ENCODE measurements around the gene UNC5A. TPM values are rescaled to one million over a fixed set of nuclear protein-coding genes. Genes with fewer than 3 reads are reported as not detected.
"Not testable (repeated sequence)": the region's sequence is repeated elsewhere in the genome, so short reads cannot be mapped to it uniquely, and the experiment has no call there.

Gene UNC5A
- total RNA-seq, 4 donors from 2014 or later = not detected

DNA sequence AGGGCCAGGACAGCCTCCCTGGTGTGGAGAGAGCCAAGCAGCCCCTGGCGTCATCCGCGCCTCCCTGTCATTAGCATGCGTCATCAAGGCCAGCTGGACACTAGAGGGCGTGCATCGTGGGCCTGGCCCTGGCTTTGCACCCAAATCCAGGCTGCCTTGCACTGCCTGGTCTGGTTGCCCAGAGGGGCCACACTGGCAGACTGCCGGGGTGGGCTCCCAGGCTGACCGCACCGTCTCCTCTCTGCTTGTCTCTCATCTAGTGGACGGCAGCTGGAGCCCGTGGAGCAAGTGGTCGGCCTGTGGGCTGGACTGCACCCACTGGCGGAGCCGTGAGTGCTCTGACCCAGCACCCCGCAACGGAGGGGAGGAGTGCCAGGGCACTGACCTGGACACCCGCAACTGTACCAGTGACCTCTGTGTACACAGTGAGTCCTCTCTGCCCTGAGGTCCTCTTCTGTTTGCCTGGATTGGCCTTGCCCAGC lies 59.8 kb downstream of the UNC5A start:
- no CpG with 5 or more reads among the region's 17 CpGs for WGBS
- H3K27ac ChIP-seq = no peak overlapping the region
- no peaks in the 10 kb centered on the region for H3K9me3 ChIP-seq
- H3K36me3 ChIP-seq = no peaks in the 10 kb centered on the region
- peaks cover 58% of the 10 kb centered on the region for H3K27me3 ChIP-seq
- no peak for DNase-seq (ENCODE audit: low spot score in 2 of 2)
- TF ChIP-seq, protein P1, sequence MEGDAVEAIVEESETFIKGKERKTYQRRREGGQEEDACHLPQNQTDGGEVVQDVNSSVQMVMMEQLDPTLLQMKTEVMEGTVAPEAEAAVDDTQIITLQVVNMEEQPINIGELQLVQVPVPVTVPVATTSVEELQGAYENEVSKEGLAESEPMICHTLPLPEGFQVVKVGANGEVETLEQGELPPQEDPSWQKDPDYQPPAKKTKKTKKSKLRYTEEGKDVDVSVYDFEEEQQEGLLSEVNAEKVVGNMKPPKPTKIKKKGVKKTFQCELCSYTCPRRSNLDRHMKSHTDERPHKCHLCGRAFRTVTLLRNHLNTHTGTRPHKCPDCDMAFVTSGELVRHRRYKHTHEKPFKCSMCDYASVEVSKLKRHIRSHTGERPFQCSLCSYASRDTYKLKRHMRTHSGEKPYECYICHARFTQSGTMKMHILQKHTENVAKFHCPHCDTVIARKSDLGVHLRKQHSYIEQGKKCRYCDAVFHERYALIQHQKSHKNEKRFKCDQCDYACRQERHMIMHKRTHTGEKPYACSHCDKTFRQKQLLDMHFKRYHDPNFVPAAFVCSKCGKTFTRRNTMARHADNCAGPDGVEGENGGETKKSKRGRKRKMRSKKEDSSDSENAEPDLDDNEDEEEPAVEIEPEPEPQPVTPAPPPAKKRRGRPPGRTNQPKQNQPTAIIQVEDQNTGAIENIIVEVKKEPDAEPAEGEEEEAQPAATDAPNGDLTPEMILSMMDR (IDR thresholded peaks at IDR 0.05) = no peak
- no peaks in the 10 kb centered on the region for H3K4me1 ChIP-seq
- H3K4me3 ChIP-seq = no peak overlapping the region

DNA sequence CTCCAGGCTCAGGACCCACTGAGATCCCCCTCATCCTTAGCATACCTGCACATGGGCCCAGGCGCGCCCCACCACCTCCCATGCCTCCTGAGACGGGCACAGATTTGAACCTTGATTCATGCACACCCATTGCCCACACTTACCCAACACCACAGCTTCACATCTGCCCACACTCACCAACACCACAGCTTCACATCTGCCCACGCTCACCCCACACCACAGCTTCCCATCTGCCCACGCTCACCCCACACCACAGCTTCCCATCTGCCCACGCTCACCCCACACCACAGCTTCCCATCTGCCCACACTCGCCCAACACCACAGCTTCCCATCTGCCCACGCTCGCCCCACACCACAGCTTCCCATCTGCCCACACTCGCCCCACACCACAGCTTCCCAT lies 60.3 kb downstream of the UNC5A start:
- not testable (repeated sequence) for H3K4me1 ChIP-seq; H3K36me3 ChIP-seq; H3K9me3 ChIP-seq; H3K27ac ChIP-seq; DNase-seq (ENCODE audit: low spot score in 2 of 2); H3K4me3 ChIP-seq
- WGBS = 83% methylated on average over 9 of the region's 10 CpGs
- peaks cover 58% of the 10 kb centered on the region for H3K27me3 ChIP-seq

DNA sequence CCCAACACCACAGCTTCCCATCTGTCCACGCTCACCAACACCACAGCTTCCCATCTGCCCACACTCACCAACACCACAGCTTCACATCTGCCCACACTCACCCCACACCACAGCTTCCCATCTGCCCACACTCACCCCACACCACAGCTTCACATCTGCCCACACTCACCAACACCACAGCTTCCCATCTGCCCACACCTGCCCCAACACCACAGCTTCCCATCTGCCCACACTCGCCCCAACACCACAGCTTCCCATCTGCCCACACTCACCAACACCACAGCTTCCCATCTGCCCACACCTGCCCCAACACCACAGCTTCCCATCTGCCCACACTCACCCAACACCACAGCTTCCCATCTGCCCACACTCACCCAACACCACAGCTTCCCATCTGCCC lies 62.2 kb downstream of the UNC5A start:
- 65% methylated on average over 2 of the region's 2 CpGs for WGBS
- H3K4me1 ChIP-seq = not testable (repeated sequence)

GRCh38 chr5:176873011-176873410 lies 62.7 kb downstream of the UNC5A start:
- 68% methylated on average over 2 of the region's 2 CpGs for WGBS
- H3K27me3 ChIP-seq = peaks cover 60% of the 10 kb centered on the region
- not testable (repeated sequence) for H3K4me3 ChIP-seq; H3K36me3 ChIP-seq; DNase-seq (ENCODE audit: low spot score in 2 of 2); H3K9me3 ChIP-seq; H3K27ac ChIP-seq; H3K4me1 ChIP-seq

More for the DNA sequence above, 62.2 kb downstream of the UNC5A start:
- peaks cover 58% of the 10 kb centered on the region for H3K27me3 ChIP-seq
- H3K27ac ChIP-seq; H3K4me3 ChIP-seq; H3K36me3 ChIP-seq; DNase-seq (ENCODE audit: low spot score in 2 of 2); H3K9me3 ChIP-seq: not testable (repeated sequence)

DNA sequence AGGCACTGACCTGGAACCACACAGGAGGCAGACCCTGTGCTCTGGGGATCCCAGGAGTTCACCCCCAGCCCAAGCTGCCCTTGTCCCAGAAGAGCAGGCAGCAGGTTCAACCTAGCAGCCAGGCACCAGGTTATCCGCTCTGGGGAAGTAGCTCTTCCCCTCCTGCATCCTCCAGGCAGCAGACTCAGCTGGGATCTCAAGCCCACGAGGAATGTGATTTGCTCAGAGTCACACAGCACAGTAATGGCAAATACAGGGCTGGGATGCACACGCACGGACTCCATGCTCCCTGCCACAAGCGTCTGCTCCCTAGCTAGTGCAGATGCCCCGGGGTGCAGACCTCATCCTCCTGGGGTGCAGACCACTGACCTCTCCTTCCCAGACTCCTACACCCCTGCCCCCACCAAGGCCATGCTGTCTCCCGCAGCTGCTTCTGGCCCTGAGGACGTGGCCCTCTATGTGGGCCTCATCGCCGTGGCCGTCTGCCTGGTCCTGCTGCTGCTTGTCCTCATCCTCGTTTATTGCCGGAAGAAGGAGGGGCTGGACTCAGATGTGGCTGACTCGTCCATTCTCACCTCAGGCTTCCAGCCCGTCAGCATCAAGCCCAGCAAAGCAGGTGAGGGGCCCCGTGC lies 63.3 kb downstream of the UNC5A start:
- no peak for DNase-seq (ENCODE audit: low spot score in 2 of 2)
- H3K27ac ChIP-seq = no peak overlapping the region
- H3K9me3 ChIP-seq = no peaks in the 10 kb centered on the region
- TF ChIP-seq EP300 (IDR thresholded peaks at IDR 0.05) (no peak), POLR2AphosphoS5 (IDR thresholded peaks at IDR 0.05) (no peak), POLR2A (IDR thresholded peaks at IDR 0.05) (no peak)
- TF ChIP-seq, protein P1 (IDR thresholded peaks at IDR 0.05) = no peak
- 79% methylated on average over 2 of the region's 16 CpGs for WGBS
- H3K4me1 ChIP-seq = no peaks in the 10 kb centered on the region
- peaks cover 60% of the 10 kb centered on the region for H3K27me3 ChIP-seq
- no peaks in the 10 kb centered on the region for H3K36me3 ChIP-seq
- H3K4me3 ChIP-seq = no peak overlapping the region

GRCh38 chr5:176874198-176874780 lies 63.9 kb downstream of the UNC5A start:
- Histone ChIP-seq H3K27me3 (peaks cover 59% of the 10 kb centered on the region), H3K9me3 (no peaks in the 10 kb centered on the region), H3K4me3 (no peak overlapping the region), H3K4me1 (no peaks in the 10 kb centered on the region), H3K27ac (no peak overlapping the region), H3K36me3 (no peaks in the 10 kb centered on the region)
- WGBS = 80% methylated on average over 11 of the region's 20 CpGs
- no peak for TF ChIP-seq POLR2A (IDR thresholded peaks at IDR 0.05)
- no peak for DNase-seq (ENCODE audit: low spot score in 2 of 2)

DNA sequence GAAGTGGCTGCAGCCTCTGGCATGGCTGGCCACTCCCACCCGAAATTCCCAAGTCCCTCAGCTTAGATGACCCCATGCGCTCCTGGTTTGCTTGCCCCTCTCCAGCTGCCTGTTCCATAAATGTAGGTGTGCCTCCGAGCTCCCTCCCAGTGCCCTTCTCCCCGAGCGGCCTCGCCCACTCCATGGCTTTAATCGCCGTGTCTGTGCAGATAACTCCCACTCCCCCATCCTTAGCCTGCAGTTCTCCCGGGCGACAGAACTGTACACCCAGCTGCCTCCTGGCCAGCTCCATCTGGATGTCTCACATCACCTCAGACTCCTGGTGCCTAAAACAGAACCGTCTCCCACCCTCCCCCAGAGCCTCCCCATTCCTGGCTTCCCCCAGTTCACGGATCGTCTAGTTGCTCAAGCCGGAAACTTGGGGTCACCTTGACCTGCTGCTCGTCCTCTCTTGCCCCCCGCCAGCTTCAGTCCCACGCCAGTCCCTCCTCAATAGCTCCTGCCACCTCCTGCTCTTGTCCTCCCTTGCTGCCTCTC lies 64.7 kb downstream of the UNC5A start:
- Histone ChIP-seq H3K27ac (no peak overlapping the region), H3K4me1 (no peaks in the 10 kb centered on the region), H3K27me3 (peaks cover 60% of the 10 kb centered on the region), H3K4me3 (no peak overlapping the region), H3K9me3 (no peaks in the 10 kb centered on the region), H3K36me3 (no peaks in the 10 kb centered on the region)
- no peak for DNase-seq (ENCODE audit: low spot score in 2 of 2)
- 63% methylated on average over 17 of the region's 17 CpGs for WGBS
- TF ChIP-seq, protein P1 (IDR thresholded peaks at IDR 0.05) = no peak
- TF ChIP-seq POLR2AphosphoS5 (IDR thresholded peaks at IDR 0.05) = no peak
- no peak for TF ChIP-seq EP300 (IDR thresholded peaks at IDR 0.05)
- no peak for TF ChIP-seq POLR2A (IDR thresholded peaks at IDR 0.05)
